Epidermal melanocyte (primary cell): Measurements from ENCODE around the gene TRPC4.
A peak's percentile ranks its signal among the peaks of the same experiment; 100 is the strongest.

Source experiments
- DNase-seq: peaks from one replicate; pipeline ENCODE4 v3.0.0; 2011; ENCODE audit warnings: low spot score; ENCODE audit not compliant: insufficient read length

The TRPC4 gene

DNA sequence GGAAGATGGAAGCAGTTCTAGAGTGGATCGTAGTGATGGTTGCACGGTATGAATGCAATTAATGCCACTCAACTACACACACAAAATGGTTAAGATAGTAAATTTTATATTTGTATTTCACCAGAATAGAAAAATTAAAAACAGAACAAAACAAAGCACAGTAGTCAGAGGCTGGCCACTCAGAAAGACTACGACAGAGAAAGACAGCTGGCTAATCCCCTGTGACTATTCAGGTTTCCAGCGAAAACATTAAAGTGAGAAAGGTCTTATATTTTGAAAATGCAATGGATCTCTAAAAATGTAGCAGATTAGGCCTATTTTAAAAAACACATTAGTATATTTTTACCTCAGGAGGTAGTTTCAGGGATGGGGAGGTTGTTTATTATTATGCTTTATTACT is 139.7 kb downstream of the TRPC4 start:
- DNase-seq, result no peak

GRCh38 chr13:37716420-37717195 is 153.0 kb downstream of the TRPC4 start:
- DNase-seq, result no peak

DNA sequence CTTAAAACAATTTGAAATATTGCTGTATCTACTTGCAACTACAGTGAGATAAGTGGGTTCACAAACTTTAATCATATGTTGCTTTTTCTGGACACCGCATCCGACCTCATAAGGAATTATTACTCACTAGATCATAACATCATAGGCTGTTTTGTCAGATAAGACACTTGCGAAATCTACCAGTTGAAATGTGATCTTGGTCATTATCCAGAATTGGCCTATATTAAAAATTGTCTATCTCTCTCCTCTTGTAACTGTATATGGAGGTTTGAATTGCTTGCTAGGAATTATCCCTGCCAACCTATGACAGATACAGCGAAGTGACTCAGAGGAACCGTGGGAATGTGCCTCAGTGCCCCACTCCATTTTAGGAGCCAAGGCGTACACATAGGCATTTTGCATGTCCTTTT is 154.0 kb downstream of the TRPC4 start:
- no peak for DNase-seq

DNA sequence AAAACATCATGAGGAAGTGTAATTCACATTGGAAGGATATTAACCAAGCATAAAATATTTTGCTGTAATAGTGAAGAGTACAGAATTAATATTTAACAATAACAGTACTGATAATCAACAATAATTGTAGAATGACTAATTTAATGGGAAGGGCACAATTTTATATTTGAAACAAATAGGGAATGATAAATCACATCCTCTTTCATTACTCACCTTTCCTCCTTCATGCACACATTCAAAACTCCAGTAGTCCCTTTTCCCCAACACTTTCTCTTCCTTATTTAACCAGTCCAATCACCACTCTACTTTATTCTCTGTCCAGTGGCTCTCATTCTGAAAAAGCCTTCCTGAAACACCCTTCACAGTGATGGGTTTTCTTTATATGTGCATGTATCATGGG is 160.3 kb downstream of the TRPC4 start:
- DNase-seq, result no peak

- no peak for DNase-seq
These were observed 161.7 kb downstream of the TRPC4 start for GRCh38 chr13:37707739-37708500.

- DNase-seq, result no peak
These were observed 163.5 kb downstream of the TRPC4 start for GRCh38 chr13:37706041-37706440.

- DNase-seq, result peak; percentile 54
These were observed 167.6 kb downstream of the TRPC4 start for GRCh38 chr13:37701972-37702371.

DNA sequence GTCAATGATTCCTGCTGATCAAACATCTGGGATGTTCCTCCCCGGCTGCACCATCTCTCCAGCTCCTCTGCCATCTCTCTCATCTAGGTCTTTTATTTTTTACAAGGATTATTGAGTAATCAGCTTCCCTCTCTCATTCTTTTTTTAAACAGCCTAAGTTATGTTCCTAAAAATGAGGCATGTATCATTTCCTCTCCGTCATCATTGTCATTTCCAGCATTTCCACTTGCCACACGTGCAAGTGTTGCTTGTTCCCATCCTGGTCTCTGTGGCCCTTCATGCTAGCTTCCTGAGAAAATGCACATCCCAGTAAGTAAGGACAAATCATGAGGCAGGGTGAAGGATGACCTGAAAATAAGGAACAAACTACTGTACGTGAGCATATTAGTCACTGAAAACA is 168.3 kb downstream of the TRPC4 start:
- no peak for DNase-seq

DNA sequence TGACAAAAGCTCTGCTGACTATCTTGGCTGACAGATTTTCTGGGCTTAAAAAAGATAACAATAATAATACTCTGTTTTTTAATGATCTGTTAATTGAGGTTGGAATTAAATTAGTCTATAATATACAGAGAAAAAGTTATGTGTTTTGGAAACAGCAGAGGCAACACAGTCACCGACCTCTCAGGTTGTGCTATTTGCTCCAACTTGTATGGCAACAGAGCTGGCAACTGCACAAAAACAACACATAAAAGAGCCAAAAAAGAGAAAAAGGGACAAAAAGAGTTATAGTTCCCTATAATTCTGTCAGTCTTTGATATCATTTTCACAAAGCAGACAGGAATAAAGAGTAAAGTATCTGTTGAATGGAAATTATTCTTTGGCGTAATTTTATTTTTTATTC is 168.7 kb downstream of the TRPC4 start:
- DNase-seq, result no peak

- no peak for DNase-seq
These were observed 174.4 kb downstream of the TRPC4 start for GRCh38 chr13:37695200-37695599.

DNA sequence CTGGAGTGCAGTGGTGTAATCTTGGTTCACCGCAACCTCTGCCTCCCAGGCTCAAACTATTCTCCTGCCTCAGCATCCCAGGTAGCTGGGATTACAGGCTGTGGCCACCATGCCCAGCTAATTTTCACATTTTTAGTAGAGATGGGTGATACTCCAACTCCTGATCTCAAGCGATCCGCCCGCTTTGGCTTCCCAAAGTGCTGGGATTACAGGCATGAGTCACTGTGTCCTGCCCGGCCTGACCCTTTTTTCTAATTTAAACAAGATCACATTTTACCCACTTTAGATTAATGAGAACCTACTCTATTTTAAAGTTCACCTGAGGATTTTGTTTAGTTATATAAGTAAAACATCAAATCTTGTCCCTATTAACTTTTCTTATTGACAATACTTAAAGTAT is 179.2 kb downstream of the TRPC4 start:
- no peak for DNase-seq

- no peak for DNase-seq
These were observed 183.1 kb downstream of the TRPC4 start for GRCh38 chr13:37686501-37686900.

GRCh38 chr13:37685206-37685605 is 184.4 kb downstream of the TRPC4 start:
- no peak for DNase-seq

- DNase-seq, result no peak
These were observed 187.1 kb downstream of the TRPC4 start for GRCh38 chr13:37682496-37682895.

- DNase-seq, result no peak
These were observed 188.1 kb downstream of the TRPC4 start for GRCh38 chr13:37681281-37682032.

- no peak for DNase-seq
These were observed 189.4 kb downstream of the TRPC4 start for GRCh38 chr13:37680137-37680536.

- no peak for DNase-seq
These were observed 190.5 kb downstream of the TRPC4 start for GRCh38 chr13:37679043-37679442.

DNA sequence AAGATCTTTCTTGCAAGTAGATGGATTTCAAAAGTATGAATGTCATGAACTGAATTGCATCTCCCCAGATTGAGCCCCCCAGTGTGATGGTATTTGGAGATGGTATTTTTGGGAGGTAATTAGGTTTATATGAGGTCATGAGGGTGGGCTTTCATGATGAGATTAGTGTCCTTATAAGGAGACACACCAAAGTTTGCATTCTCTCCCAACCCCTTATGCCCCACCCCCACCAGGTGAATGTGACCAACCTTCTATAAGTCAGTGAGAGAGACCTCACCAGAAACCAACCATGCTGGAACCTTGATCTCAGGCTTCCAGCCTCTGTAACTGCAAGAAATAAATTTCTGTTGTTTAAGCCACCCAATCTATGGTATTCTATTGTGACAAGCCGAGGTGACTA is 199.7 kb downstream of the TRPC4 start:
- DNase-seq, result no peak

- DNase-seq, result no peak
These were observed 201.9 kb downstream of the TRPC4 start for GRCh38 chr13:37667702-37668101.

- DNase-seq, result no peak
These were observed 203.5 kb downstream of the TRPC4 start for GRCh38 chr13:37666036-37666435.

DNA sequence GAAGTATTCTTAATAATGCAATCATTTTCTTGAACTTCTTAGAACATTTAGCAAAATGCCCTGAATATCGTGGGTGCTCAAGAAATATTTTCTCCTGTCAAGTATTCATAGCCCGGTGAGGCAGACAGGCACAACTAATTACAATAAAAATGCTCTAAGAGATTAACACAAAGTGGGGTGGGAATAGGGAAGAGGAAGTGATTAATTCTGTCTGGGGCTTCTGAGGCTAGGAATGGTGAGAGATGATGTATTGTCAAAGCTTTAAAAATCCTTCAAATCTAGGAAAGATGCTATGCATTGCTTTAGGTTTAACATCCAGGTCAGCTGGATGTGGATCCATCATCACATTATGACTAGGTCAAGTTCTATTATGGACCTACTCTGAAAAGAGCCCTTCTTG is 204.2 kb downstream of the TRPC4 start:
- DNase-seq, result no peak

DNA sequence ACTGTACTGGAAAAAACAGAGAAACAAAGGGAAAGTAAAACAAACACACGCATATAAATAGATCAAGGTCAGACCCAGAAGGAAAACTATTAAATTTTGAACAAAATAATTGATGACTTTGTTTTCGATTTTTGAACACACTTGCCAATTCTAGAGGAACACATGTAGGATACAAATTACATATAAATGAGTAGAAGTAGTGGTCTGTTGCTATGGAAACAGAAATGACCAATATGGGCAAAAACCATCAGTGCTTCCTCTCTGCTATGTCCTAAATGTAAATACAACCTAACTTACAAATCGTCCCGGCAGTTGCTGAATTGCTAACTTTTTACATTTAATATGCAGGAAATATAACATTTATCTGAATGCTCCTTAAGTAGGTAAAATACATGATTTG is 205.8 kb downstream of the TRPC4 start:
- no peak for DNase-seq
